Activated naive CD8-positive, alpha-beta T cell treated with anti-CD3 and anti-CD28 coated beads for 36 hours (primary cell): ENCODE results near the gene ANKRD33B. TPM values are rescaled to one million over a fixed set of nuclear protein-coding genes. Genes with fewer than 3 reads are reported as not detected.
A peak's percentile ranks its signal among the peaks of the same experiment; 100 is the strongest.

Experiments
- DNase-seq: peaks from one replicate; pipeline ENCODE4 v3.0.0; 2021
- H3K27ac Mint-ChIP-seq: one replicate; pipeline ENCODE4 v1.8.0; 2022; ENCODE audit warnings: mild to moderate bottlenecking, moderate library complexity, mixed read lengths
- H3K27me3 Mint-ChIP-seq: one replicate; pipeline ENCODE4 v1.8.0; 2022; ENCODE audit warnings: mild to moderate bottlenecking, mixed read lengths
- H3K36me3 Mint-ChIP-seq: one replicate; pipeline ENCODE4 v1.8.0; 2021; ENCODE audit warnings: mild to moderate bottlenecking, mixed read lengths
- H3K4me1 Mint-ChIP-seq: one replicate; pipeline ENCODE4 v1.8.0; 2021; ENCODE audit warnings: mixed read lengths
- H3K4me3 Mint-ChIP-seq: one replicate; pipeline ENCODE4 v1.8.0; 2022; ENCODE audit warnings: mild to moderate bottlenecking, moderate library complexity, mixed read lengths
- H3K9me3 Mint-ChIP-seq: one replicate; pipeline ENCODE4 v1.8.0; 2022; ENCODE audit warnings: mixed read lengths
- total RNA-seq, 2 experiments: library from RNA; stranded (reverse); gene quantifications; one replicate each; pipeline ENCODE4 v1.2.3, GENCODE V29; 2021

Gene ANKRD33B
- total RNA-seq, 2 experiments from 2014 or later: 9.8 to 10.2 TPM

GRCh38 chr5:10702911-10703491 lies 139.1 kb downstream of the ANKRD33B start:
- Mint-ChIP-seq H3K9me3 (no peaks in the 10 kb centered on the region), H3K36me3 (peaks cover 8% of the 10 kb centered on the region), H3K27me3 (no peaks in the 10 kb centered on the region), H3K4me3 (no peak overlapping the region), H3K4me1 (peaks cover 43% of the 10 kb centered on the region), H3K27ac (no peak overlapping the region)
- DNase-seq: no peak

GRCh38 chr5:10703676-10704075 lies 139.8 kb downstream of the ANKRD33B start:
- no peak overlapping the region for H3K4me3 Mint-ChIP-seq
- H3K4me1 Mint-ChIP-seq: peaks cover 41% of the 10 kb centered on the region
- no peaks in the 10 kb centered on the region for H3K27me3 Mint-ChIP-seq
- DNase-seq: no peak
- no peak overlapping the region for H3K27ac Mint-ChIP-seq
- no peaks in the 10 kb centered on the region for H3K9me3 Mint-ChIP-seq
- peaks cover 8% of the 10 kb centered on the region for H3K36me3 Mint-ChIP-seq

DNA sequence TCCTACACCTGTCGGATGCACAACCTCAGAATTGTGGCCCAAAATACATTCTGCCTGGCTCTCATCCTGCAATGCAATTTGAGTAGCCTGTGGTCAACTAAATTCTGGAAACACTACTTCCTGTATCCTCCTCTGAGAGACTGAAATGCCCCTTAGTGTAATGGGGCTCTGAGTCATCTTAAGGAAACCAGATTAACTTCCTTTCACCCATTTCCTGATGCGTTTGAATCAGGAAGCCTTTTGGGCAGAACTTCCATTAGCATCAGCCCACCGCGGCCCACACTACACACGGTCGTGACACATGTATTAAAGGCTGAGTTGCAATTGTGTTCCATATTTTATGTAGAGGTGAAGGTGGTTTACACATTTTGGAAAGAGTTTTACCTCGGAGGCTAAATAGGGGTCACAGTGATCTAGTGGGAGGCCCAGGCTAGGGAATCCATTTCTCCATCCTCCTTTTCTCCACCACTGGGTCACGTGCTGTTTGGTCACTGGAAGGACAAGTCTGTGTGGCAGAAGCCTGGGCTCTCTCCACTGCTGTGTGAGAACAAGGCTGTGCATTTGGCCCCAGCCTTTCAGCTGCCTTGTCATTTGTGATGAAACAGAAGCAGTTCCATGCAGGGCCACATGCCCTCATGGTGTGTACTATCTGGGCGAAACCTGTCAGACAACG lies 141.2 kb downstream of the ANKRD33B start:
- DNase-seq: no peak
- Mint-ChIP-seq H3K27me3 (no peaks in the 10 kb centered on the region), H3K36me3 (peaks cover 8% of the 10 kb centered on the region), H3K4me1 (peaks cover 29% of the 10 kb centered on the region), H3K9me3 (no peaks in the 10 kb centered on the region), H3K4me3 (no peak overlapping the region), H3K27ac (peak overlapping the region; percentile 70)

DNA sequence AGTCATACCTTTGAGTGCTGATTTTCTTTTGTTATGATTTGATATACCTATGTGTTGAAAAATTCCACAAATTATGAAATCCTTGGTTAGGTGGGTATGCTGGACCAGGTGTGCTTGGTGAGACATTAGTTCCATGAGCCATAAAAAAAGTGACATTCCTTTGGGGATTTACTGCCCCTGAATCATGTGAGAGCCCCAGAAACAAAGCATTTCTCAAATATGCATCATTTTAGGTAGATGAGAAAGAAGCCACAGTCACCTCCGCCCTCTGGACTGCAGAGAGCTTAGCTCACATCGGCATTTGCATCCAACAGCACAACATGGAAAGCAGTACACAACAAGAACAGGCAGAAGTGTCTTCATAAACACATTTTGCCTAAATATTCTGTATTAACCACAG lies 141.9 kb downstream of the ANKRD33B start:
- H3K4me3 Mint-ChIP-seq: no peak overlapping the region

GRCh38 chr5:10706326-10706725 lies 142.5 kb downstream of the ANKRD33B start:
- H3K4me1 Mint-ChIP-seq: peaks cover 28% of the 10 kb centered on the region
- no peak overlapping the region for H3K27ac Mint-ChIP-seq

More for the DNA sequence above, 141.9 kb downstream of the ANKRD33B start:
- H3K36me3 Mint-ChIP-seq: peaks cover 6% of the 10 kb centered on the region
- H3K9me3 Mint-ChIP-seq: no peaks in the 10 kb centered on the region
- H3K27me3 Mint-ChIP-seq: no peaks in the 10 kb centered on the region
- DNase-seq: no peak
- H3K27ac Mint-ChIP-seq: peak overlapping the region; percentile 70
- peaks cover 28% of the 10 kb centered on the region for H3K4me1 Mint-ChIP-seq

More at GRCh38 chr5:10706326-10706725, 142.5 kb downstream of the ANKRD33B start:
- Mint-ChIP-seq H3K27me3 (no peaks in the 10 kb centered on the region), H3K4me3 (no peak overlapping the region), H3K9me3 (no peaks in the 10 kb centered on the region), H3K36me3 (peaks cover 6% of the 10 kb centered on the region)
- DNase-seq: no peak

Other genes starting within 250 kb of the ANKRD33B start
- 10 to 100 TPM; 82.7 to 86.1 TPM for gene MARCHF6, start 210.4 kb upstream of the ANKRD33B start, total RNA-seq
- gene ROPN1L, start 122.2 kb upstream of the ANKRD33B start, total RNA-seq: not detected
- 10 to 100 TPM; 53.2 to 53.4 TPM for gene DAP, start 197.2 kb downstream of the ANKRD33B start, total RNA-seq